ENCODE results near the gene HSPB2.

The HSPB2 gene

GRCh38 chr11:111913031-111913861 lies 712 bp downstream of the HSPB2 start:
- no peak for DNase-seq (ENCODE audit: low spot score)
- TF ChIP-seq, protein P1, sequence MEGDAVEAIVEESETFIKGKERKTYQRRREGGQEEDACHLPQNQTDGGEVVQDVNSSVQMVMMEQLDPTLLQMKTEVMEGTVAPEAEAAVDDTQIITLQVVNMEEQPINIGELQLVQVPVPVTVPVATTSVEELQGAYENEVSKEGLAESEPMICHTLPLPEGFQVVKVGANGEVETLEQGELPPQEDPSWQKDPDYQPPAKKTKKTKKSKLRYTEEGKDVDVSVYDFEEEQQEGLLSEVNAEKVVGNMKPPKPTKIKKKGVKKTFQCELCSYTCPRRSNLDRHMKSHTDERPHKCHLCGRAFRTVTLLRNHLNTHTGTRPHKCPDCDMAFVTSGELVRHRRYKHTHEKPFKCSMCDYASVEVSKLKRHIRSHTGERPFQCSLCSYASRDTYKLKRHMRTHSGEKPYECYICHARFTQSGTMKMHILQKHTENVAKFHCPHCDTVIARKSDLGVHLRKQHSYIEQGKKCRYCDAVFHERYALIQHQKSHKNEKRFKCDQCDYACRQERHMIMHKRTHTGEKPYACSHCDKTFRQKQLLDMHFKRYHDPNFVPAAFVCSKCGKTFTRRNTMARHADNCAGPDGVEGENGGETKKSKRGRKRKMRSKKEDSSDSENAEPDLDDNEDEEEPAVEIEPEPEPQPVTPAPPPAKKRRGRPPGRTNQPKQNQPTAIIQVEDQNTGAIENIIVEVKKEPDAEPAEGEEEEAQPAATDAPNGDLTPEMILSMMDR (IDR thresholded peaks at IDR 0.05; ENCODE audit: extremely low read depth, insufficient read depth, missing control alignments) = no peak
- in situ Hi-C loops (cut with MboI; ENCODE audit: low pct_unique_long_range_greater_than_20kb, low sequenced_read_pairs, unreplicated experiment) = no loop called here

DNA sequence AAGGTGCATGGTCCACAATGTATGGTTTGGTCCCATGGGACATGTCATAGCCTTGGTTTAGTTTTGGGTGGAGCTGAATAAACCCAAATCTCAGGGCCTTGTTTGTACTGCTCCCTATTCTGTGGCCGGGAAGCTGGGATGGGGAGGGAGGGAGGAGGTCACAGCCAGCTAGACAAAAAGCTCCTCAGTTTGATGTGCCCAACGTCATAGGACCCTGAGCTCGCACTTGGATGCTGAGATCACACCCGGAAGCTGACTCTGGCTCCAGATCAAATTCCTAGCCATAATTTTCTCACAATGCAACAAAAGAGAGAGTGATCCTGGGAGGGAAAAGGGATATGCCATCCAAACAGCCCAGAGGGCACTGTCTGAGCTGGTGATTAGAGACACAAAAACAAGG lies 1.5 kb downstream of the HSPB2 start:
- in situ Hi-C loops (cut with MboI; ENCODE audit: low pct_unique_long_range_greater_than_20kb, low sequenced_read_pairs, unreplicated experiment) = no loop called here
- no peak for DNase-seq (ENCODE audit: low spot score)
- TF ChIP-seq, protein P1 (IDR thresholded peaks at IDR 0.05; ENCODE audit: extremely low read depth, insufficient read depth, missing control alignments) = no peak

DNA sequence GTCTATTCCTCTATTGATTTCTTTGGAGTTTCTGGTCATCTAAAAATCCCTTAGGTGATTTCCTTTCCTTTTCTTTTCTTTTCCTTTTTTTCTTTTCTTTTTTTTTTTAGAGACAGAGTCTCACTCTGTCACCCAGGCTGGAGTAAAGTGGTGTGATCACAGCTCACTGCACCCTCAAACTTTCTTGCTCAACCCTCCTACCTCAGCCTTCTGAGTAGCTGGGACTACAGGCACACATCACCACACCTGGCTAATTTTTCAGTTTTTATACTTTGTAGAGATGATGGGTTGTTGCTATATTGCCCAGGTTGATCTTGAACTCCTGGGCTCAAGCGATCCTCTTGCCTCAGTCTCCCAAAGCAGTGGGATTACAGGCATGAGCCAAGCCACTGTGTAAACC lies 4.2 kb downstream of the HSPB2 start:
- DNase-seq (ENCODE audit: low spot score) = no peak
- in situ Hi-C loops (cut with MboI; ENCODE audit: low pct_unique_long_range_greater_than_20kb, low sequenced_read_pairs, unreplicated experiment) = no loop called here
- TF ChIP-seq, protein P1 (IDR thresholded peaks at IDR 0.05; ENCODE audit: extremely low read depth, insufficient read depth, missing control alignments) = no peak

- DNase-seq (ENCODE audit: low spot score) = no peak
- in situ Hi-C loops (cut with MboI; ENCODE audit: low pct_unique_long_range_greater_than_20kb, low sequenced_read_pairs, unreplicated experiment) = no loop called here
- TF ChIP-seq, protein P1 (IDR thresholded peaks at IDR 0.05; ENCODE audit: extremely low read depth, insufficient read depth, missing control alignments) = no peak
Observed at GRCh38 chr11:111917312-111917711, 4.8 kb downstream of the HSPB2 start.

DNA sequence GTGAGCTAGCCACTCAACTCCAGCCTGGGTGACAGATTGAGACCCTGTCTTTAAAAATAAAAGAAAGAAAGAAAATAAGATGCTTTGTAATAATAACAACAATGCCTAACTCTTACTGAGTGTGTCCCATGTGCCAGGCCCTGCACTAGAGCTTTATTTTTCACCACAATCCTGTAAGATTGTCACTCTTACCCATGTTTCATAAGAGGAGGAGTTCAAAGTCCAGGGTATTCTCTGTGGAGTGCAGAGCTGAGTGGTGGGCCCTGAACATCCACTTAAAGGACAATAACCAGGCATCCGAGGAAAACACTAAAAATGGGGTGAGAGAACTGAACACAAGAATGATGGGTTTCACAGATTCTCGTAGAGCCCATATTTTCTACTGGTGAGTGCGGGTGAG lies 5.3 kb downstream of the HSPB2 start:
- TF ChIP-seq, protein P1 (IDR thresholded peaks at IDR 0.05; ENCODE audit: extremely low read depth, insufficient read depth, missing control alignments) = no peak
- no peak for DNase-seq (ENCODE audit: low spot score)
- in situ Hi-C loops (cut with MboI; ENCODE audit: low pct_unique_long_range_greater_than_20kb, low sequenced_read_pairs, unreplicated experiment) = no loop called here

DNA sequence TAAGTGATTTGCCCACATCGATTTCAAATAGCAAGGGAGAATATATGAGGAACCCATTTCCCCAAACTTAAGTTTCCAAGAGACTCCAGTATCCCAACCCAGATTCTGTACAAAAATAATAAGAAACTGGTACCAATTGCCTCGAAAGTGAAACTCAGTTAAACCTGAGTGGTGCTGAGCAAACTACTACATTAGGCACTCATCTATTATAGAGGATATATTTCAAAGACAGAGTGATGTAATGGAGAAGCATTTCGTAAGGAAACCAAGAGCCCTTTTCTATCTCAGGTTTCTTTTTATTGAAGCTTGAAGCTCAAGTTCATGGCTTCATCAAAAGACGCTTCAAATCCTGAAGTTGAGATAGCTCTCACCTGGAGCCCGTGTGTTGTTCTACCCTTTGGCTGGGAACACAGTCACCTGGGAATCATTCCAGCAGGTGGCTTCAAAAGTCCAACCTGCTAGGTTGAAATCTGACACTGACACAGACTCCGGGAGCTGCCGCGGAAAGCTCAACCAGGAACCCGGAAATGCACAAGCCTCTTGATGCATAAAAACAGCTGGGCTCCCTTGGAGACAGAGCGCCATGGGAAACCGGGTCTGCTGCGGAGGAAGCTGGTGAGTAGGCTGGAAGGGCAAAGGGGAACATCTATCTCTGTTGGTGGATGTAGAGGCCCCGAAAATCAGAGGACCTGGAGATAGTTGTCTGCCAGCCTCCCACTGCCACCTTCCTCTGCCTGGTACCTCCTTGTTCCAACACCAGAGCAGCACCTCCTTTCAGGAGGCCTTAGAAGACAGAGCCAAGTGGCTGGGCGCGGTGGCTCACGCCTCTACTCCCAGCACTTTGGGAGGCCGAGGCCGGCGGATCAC lies 6.1 kb downstream of the HSPB2 start, which contains the start of gene C11orf52:
TSS of gene C11orf52 (plus strand) at position 524 of the 867 bp plus-strand sequence. CDS start at position 584, 60 bp downstream.
- in situ Hi-C loops (cut with MboI; ENCODE audit: low pct_unique_long_range_greater_than_20kb, low sequenced_read_pairs, unreplicated experiment) = no loop called here
- no peak for DNase-seq (ENCODE audit: low spot score)
- TF ChIP-seq, protein P1 (IDR thresholded peaks at IDR 0.05; ENCODE audit: extremely low read depth, insufficient read depth, missing control alignments) = no peak
